NCI-H1048 (cell line): ENCODE data around the gene IGFALS.
A peak's percentile ranks its signal among the peaks of the same experiment; 100 is the strongest.

ENCODE experiments used
- DNase-seq: peaks from one replicate; lab custom pipeline; 2025; lab: John Stamatoyannopoulos, UW

Gene IGFALS

GRCh38 chr16:1789643-1790045 is 3.9 kb downstream of the IGFALS start:
- no peak for DNase-seq

GRCh38 chr16:1788708-1789100 is 4.8 kb downstream of the IGFALS start:
- no peak for DNase-seq

- DNase-seq, result no peak
Observed at GRCh38 chr16:1788095-1788707, 5.3 kb downstream of the IGFALS start.

GRCh38 chr16:1787322-1788094 is 6.0 kb downstream of the IGFALS start:
- DNase-seq, result no peak

GRCh38 chr16:1787056-1787321 is 6.5 kb downstream of the IGFALS start:
- DNase-seq, result no peak

GRCh38 chr16:1786242-1787055 is 7.1 kb downstream of the IGFALS start:
- no peak for DNase-seq

GRCh38 chr16:1785846-1786170 is 7.7 kb downstream of the IGFALS start:
- DNase-seq, result no peak

GRCh38 chr16:1784977-1785845 is 8.3 kb downstream of the IGFALS start:
- no peak for DNase-seq

GRCh38 chr16:1782408-1783264 is 10.9 kb downstream of the IGFALS start, which contains the start of the genes NUBP2 and SPSB3:
NUBP2 (plus strand) TSS chr16:1782960; CDS start chr16:1783021, 61 bp downstream.
SPSB3 (minus strand) TSS chr16:1782571; CDS start chr16:1781483, 1,088 bp downstream.
- peak; percentile 90 for DNase-seq

GRCh38 chr16:1781758-1782407 is 11.6 kb downstream of the IGFALS start:
- no peak for DNase-seq

- no peak for DNase-seq
Observed at GRCh38 chr16:1781254-1781653, 12.3 kb downstream of the IGFALS start.

- DNase-seq, result no peak
Observed at GRCh38 chr16:1780677-1781072, 12.8 kb downstream of the IGFALS start.

- DNase-seq, result no peak
Observed at GRCh38 chr16:1779741-1780676, 13.5 kb downstream of the IGFALS start.

- DNase-seq, result no peak
Observed at GRCh38 chr16:1779234-1779701, 14.2 kb downstream of the IGFALS start.

- no peak for DNase-seq
Observed at GRCh38 chr16:1778200-1779179, 15.0 kb downstream of the IGFALS start.

- DNase-seq, result no peak
Observed at GRCh38 chr16:1777375-1778199, 15.9 kb downstream of the IGFALS start.

GRCh38 chr16:1776991-1777374 is 16.5 kb downstream of the IGFALS start:
- DNase-seq, result no peak

GRCh38 chr16:1776672-1776955 is 16.9 kb downstream of the IGFALS start:
- DNase-seq, result no peak
